ENCODE data around the gene NUDT2.
"Not testable (repeated sequence)": the region's sequence is repeated elsewhere in the genome, so short reads cannot be mapped to it uniquely, and the experiment has no call there.

NUDT2 gene

DNA sequence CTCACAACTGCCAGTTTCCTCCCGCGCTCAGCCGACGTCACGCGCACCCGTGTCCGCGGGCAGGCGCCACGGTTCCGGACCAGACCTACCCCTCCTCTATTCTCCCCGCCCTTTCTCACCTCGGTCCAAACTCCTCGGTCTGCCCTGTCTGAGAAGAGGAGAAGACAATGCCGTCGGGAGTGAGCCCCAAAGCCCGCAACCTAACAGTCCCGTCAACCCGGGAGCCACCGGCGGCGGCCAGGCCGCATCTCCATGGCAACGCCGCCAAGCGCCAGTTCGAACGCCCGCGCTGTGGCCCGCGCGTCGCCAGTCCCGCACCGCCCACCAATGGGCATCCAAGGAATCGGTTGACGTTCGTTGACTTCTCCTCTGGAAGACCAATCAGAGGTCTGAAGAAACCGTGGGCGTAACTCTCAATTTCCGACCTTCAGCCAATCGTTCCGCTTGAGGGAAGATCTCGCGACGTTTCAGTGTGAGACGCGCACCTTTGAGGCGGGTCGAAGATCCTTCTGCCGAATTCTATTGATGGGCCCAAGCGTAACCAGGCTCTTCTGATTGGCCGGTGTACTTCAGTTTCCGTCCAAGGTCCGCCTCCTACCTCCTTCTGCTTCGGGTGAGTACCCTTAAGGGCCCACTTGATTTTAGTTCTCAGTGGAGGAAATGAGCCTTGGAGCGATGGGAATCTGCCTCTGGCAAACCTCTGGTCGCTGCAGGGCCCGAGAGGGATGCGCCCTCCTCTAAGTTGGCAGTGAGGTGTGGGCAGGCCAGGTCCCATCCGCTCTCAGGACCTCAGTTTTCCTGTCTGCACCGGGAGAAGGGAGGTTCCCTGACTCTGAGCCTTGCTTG, at the start of gene NUDT2, which contains the start of gene KIF24:
Gene NUDT2 (plus strand): TSS at position 583 of the 846 bp plus-strand sequence. CDS start 9,471 bp downstream, outside the sequence.
Gene KIF24 (minus strand): TSS at position 282 of the 846 bp plus-strand sequence. CDS start 17,922 bp downstream, outside the sequence.
- DNase-seq = peak; percentile 94 to 96

DNA sequence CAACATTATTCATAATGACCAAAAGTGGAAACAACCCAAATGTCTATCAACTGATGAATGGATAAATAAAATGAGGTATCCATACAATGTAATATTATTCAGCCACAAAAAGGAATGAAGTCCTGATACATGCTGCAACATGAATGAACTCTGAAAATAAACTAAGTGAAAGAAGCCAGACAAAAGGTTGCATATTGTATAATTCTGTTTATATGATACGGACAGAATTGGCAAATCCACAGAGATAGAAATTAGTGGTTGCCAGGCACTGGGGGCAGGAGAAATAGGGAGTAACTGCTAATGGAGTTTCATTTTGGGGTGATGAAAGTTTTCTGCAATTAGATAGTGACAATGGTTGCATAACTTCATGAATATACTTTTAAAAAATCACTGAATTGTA, 47.3 kb upstream of the NUDT2 start:
- DNase-seq = no peak

DNA sequence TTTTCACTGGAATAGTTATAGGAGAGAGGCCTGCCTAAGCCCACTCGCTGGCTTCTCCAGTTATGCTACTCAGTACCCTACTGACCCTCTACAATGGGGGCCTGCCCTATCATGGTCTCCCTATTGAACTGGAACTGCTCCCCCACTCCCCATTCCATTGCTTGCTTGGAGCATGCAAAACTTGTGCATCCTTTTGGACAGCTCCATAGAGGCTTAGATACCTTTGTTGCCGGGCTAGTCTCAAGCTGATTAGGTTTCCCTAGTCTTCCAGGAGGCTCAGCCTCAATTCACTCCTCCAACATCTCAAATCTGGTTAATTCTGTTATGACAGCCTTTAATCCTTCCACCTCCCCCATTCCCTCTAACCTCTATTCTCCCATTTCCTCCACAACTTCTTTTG, 40.2 kb upstream of the NUDT2 start:
- DNase-seq = no peak

DNA sequence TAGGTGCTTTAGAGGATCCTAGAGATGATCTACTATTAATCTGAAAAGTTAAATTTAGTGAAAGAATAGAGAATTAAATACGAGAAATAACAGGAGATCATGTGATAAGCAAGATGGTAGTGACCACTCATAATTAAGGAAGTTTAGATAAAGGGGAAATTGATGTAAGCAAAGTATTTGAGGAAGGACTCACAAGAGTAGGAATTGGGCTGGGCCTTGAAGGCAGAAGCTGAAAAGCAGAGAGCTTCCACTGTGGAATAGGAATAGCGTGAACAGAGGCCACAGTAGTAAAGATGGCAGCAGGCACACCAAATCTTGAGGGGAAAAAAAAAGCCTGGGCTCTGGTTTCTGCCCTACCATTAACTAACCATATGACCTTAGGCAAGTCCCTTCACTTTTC, 38.3 kb upstream of the NUDT2 start:
- no peak for DNase-seq

DNA sequence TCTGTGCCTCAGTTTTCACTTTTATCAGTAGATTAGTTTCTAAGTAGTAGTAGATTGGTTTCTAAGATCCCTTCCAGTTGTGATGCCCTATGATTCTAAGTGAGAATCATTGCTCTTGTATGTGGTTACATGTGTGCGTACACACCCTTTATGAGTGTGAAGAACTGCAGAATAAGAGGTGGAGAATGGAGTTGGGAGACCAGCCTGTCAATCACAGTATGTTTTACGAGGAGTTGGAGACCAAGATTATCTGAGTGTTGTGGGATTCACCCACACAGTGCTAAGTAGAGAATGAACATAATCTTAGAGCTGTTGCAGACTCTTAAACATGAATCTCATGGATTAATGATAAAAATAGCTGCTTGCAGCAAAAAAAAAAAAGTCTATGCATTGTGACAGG, 37.9 kb upstream of the NUDT2 start:
- DNase-seq = no peak

DNA sequence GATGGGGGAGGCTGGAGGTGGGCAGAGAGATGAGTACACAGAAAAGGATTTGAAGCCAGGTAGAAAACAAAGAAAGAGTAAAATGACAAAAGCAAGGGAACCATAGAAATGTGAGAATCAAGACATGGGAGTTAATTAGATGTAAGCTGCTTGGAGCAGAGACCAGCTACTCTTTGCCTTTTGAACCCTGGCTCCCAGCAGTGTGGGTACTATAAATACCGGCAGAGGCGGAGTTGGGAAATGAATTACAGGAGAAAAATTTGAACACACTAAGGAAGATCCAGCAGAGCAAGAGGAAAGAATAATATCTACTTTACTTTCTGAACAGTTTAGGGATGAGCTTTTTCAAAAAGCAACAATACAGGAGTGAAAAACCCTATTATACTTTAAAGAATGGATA, 36.8 kb upstream of the NUDT2 start:
- DNase-seq = no peak

DNA sequence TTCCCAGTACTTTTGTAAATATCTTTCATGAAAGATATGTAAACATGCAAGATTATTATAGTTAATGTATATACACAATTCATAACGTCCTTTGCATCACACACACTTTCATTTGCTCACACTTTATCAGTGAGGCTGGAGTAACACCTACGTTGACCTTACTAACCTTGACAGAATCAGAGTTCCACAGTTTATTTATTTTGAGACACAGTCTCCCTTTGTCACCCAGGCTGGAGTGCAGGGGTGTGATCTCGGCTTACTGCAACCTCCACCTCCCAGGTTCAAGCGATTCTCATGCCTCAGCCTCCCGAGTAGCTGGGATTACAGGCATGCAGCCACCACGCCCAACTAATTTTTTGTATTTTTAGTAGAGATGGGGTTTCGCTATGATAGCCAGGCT, 28.3 kb upstream of the NUDT2 start:
- not testable (repeated sequence) for DNase-seq

DNA sequence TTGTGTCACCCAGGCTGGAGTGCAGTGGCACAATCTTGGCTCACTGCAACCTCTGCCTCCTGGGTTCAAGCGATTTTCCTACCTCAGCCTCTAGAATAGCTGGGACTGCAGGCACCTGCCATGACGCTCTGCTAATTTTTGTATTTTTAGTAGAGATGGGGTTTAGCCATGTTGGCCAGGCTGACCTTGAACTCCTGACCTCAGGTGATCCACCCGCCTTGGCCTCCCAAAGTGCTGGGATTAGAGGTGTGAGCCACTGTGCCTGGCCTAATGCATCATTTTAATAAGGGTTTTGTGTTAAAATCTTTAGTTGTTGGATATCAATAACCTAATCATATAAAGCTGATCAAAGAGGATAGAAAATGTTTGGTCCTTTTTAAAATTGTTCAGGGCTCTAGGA, 21.1 kb upstream of the NUDT2 start:
- not testable (repeated sequence) for DNase-seq

DNA sequence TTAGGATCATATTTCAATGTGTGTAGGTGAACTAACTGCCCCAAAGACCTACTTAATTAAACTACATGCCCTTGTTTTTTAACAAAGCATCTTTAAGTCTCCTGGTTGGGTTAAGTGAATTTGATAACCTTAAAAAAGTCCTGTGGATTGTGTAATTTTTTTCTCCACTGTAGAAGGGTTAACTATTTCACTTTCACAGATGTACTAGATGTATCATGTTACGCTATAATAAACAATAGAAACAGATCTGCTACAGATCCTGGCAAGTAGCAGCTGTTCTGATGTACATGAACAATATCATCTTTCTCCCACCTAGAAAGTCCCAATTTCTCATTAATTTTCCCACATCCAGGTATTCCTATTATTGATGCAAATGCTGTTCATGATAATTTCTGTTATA, 19.2 kb upstream of the NUDT2 start:
- no peak for DNase-seq

DNA sequence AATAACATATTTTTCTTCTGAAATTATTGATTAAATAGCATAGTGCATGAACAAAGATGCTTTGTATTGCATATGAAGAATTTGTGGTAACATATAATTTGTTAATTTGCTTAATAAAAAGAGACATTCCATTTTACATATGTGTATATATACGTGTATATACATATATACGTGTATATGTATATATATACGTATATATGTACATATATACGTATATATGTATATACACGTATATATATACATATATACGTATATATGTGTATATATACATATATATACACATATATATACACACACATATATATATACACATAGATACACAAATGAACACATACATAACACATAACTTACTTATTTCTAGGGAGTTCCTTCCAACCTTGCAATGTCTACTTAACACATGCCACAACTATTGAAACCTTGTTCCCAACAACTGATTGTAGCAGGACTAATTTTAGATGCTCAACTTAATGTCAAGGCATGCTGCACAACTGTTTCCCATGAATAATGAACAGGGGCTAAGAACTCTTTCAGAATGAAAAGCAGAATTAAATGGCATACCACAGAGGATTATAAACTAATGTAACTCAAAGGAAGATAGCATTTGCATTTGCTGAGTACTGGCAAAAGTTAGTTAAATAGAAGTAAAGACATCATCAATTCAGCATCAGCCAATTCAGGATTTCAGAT, 17.7 kb upstream of the NUDT2 start:
- DNase-seq = no peak

DNA sequence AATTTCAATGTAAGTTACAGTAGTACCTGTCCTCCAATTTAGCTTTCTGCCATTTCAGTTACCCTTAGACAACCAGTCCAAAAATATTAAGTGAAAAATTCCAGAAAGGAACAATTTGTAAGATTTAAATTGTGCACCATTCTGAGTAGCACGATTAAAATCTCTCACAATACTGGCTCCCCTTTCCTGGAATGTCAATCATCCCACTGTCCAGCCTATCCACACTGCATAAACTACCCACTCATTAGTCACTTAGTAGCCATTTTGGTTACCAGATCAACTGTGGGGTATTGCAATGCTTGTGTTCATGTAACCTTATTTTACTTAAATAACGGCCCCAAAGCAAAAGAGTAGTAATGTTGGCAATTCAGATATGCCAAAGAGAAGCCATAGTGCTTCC, 11.9 kb upstream of the NUDT2 start:
- DNase-seq = no peak

DNA sequence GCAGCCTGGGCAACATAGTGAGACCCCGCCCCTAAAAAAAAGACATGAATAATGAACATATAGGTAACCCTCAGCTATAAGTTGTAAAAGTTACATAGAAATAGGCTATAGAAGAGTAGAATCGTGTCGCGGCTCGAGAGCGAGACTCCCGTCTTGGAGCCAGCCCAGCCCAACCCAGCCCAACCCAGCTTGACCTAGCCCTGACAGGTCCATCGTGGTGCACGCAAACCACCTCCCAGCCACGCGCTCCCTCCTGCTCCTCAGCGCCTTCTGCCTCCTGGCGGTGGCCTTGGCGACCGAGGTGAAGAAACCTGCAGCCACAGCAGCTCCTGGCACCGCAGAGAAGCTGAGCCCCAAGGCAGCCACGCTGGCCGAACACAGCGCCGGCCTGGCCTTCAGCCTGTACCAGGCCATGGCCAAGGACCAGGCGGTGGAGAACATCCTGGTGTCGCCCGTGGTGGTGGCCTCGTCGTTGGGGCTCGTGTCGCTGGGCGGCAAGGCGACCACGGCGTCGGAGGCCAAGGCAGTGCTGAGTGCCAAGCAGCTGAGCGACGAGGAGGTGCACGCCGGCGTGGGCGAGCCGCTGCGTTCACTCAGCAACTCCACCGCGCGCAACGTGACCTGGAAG, 11.1 kb upstream of the NUDT2 start:
- no peak for DNase-seq

DNA sequence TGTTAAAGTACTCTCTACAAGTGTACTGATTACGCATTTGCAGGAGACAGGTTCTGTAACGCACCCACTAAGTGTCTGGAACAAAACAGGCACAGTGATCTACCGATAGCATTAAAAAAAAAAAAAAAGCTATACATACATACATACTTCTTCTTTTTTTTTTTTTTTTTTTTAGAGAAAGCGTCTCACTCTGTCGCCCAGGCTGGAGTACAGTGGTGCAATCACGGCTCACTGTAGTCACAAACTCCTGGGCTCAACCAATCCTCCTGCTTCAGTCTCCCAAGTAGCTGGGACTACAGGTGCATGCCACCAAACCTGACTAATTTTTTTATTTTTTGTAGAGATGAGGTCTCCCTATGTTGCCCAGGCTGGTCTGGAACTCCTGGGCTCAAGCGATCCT, 7.9 kb upstream of the NUDT2 start:
- no peak for DNase-seq

DNA sequence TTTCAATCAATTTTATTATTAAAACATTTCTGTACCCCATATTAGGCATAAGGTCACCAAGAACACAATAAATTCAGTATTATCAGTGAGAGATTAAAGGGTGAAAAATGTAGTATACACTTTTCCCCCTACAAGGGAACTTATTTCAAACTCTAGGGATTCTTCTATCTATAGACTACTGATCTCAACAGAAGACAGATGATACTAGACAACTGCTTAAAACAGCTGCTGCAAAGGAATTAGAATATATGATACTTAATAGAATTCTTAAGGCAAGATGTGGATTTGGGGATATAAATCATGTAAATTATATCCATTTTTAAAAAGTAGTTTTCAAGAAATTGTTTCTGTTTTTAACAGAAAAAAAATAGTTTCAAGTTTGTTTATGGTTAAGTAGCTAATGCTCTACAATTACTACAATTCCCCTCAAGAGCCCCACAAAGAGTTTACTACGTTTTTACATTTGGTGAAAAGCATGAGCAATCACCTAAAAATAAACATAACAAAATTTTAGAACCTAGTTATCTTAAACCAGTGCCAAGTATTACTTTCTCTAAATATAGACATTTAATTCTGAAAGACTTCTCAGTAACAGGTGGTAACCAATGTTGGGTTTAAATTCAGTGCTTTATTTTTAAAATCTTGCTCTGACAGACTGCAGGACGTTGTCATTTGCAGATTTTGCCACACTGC, 6.3 kb upstream of the NUDT2 start:
- DNase-seq = no peak

DNA sequence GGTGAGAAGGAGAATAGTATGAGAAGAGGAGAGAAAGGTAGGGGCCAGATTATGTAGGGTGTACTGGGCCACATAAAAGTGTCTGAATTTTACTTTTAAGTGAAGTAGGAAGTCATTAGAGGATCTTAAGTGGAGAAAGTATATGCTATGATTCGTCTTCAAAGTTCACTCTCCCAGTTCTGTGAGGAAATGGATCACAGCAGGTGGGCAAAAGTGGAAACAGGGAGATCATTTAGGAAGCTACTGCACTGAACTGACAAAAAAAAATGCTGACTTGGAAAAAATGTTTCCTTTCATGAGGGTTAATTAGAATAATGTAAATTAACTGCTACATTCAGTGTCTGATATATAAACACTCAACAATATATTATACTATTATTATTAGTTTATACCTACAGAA, 2.7 kb upstream of the NUDT2 start:
- no peak for DNase-seq

DNA sequence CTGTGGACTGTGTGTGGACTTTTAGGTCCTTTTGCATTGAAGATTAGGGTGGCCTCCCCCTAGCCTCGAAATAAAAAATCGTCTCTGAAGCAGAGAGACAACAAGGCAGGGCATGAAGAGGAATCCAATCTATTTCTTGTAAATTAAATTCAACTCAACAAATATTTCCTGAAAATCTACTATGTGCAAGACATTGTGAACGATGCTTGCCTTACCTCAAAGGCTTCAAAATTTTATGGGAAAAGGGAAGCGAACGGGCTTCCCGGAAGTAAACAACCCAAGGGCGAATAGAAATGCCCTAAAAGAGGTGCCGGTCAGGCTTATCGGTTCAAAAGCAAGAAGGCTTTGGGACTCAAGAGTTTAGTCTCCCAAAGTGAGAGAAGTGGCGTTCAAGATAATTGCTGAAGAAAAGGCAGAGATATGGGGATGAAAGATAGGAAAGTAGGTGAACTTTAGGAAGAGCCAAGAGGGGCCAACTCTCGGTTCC, 826 bp upstream of the NUDT2 start:
- no peak for DNase-seq

DNA sequence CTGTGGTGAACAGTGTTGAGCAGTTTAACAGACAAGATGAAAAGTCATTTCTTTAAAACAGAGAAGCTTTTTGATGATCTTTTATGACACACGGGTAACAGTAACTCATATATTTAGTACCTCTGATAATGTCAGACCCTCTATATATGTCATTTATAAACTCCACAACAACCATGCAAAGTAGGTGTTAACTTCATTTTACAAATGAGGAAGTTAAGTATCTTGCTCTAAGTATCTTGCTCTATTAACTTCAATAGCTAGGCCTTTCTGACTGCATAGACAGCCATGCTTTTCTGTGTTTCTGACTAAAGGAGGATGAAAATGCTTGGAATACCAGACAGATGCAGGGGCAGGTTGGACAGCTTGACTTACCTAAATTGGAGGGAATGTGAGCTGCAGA, 1.8 kb downstream of the NUDT2 start:
- no peak for DNase-seq

DNA sequence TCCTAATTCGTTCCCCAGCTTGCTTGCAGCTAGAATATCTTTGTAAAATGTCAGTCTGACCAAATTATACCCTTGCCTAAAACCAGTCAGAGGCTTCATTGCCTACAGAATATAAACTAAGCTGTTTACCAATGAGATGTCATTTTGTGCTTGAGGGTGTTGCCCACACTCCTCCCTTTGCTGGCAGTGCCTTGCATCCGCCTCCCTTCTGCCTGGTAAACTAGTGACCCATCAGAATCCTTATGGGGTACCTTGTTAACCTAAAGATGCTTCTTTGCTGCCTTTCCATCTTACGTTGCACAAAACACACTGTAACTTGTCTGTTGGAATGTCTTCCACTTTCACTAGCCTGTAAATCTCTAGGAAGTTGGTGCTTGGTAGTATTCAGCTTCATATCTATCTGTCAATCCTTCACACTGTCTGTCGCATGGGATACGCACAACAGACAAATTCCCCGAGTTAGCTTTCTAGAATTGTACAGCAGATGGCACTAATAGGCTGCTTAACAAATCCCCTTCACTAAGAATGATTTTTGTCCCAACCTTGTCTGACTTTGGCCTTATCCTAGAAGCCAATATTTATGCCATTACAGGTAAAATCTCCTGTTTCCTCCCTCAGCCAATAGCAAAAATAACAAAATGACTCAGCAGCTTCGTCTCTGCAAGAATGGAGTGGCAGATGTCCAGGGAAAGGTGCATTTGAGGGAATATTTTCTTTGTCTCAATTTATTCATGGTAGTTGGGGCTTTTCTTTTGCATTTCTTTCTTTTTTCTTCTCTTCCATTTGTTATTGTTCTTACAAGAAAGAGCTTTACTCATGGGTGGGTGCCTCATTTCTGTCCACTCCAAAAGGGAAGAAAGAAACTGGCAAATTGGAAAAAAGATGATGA, 3.0 kb downstream of the NUDT2 start:
- no peak for DNase-seq

DNA sequence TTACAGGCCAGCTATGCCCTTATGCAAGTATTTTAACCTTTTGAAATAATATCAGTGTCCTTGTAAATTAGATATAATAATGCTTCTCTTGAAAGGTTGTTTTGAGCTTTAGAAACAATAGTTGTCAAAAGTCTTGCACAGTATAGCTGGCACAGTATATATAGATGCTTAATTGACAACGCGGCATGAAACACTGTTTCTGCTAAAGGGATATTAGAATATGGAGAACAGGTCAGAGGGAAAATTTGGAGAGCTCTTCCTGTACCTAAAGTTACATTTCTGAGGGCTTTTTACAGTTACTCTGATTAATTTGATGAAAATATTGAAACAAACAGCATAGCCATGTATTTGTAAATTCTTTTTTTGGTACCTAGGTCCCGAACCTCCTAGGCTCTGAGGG, 4.5 kb downstream of the NUDT2 start:
- no peak for DNase-seq

DNA sequence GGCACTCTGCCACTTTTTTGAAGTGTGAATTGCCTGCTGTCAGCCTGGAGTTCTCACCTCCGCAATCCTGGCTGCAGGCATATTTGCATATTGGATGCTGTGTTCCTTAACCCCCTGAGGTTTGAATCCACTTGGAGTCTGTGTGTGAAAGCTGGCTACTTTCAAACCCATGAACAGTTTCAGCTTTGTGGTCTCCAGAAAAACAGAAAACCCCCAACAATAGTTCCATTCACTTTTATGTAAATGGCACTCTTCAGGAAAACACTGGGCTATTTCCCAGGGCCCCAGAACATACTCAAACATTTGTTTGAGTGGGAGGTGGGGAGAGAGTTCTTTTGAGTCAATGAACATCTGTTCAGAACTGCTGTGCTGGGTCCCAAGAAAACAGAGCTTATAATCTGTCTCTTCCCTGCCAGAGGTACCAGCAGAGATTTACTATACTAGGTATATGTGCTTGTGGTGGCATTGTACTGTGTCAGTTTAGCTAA, 5.0 kb downstream of the NUDT2 start:
- no peak for DNase-seq

DNA sequence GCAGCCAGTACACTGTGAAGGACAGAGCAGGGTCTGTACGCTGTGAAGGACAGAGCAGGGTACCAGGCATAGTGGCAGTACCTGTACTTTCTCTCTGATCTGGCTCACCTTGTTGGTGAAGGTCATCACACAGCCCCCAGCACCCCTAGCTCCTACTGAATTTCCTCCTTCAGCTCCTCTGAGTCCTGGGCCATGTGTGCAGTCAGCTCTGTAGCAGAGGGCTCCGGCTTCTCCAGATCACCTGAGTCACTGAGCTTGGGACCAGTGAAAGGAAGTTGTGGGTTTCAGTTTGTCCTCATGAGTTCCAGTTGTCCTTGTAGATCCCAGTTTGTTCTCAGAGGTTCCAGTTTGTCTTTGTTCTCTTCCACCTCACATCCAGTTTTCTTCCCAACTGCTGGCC, 5.5 kb downstream of the NUDT2 start:
- DNase-seq = no peak

DNA sequence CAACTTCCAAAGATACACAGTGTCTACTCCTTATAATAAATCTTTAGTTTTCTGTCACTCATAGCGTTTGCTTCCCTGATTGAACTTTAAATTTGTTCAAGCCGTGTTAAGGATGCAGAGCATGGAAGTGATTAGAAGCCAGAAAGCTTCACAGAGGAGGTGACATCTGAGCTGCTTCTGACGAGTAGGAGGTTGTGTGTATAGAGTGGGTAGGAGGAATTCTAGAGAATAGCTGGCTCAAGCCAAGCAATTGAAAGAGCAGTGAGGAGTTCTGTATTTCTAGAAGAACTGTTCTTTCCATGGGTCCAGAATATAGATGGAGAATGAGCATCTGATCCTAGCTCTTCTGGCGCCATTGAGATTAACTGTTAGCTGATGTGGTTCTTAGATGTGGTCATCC, 6.0 kb downstream of the NUDT2 start:
- DNase-seq = no peak

Data from activated T-cell treated with anti-CD3 and anti-CD28 coated beads, Interleukin-2, amount 50 U/mL, for 48 hours (primary cell).